ENCODE data around the gene FOXD1. TPM values are rescaled to one million over a fixed set of nuclear protein-coding genes. Genes with fewer than 3 reads are reported as not detected.

The FOXD1 gene
- total and polyA plus RNA-seq, 2 of the 8 experiments (the other 6 are each of a cell fraction or from before 2014, with no cell fraction given) = 0.11 to 1.1 TPM

DNA sequence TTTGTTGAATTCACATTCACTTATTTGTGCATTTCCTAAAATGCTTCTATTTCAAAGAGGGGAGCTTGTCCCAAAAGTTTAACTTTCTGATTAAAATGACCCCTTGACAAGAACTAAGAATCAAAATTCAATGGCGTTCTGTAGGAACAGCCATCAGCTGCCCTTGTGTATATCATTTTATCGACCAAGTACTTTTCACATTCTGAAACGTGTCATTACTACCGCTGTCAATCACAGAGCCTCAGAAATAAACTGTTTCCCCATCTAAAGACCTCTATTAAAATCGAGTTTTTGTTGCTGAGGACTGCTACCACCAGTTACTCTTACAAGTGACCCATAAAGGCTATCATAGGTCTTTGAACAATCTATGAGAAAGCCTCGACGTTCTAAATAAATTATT is 1.6 kb upstream of the FOXD1 start:
- Histone ChIP-seq H4K20me1 (replicated peaks in 1 of 2; ENCODE audit: control insufficient read depth in 1 of 2, insufficient read depth in 2 of 2, low read length in 2 of 2) (peaks cover 0 to 5% of the 10 kb centered on the region in 2 experiments), H2AK5ac (ENCODE audit: low read depth, low read length) (no peak overlapping the region), H3K18ac (ENCODE audit: extremely low read depth, low read length) (no peak overlapping the region), H4K8ac (ENCODE audit: extremely low read depth, insufficient read depth, low read length) (no peak overlapping the region), H2BK20ac (ENCODE audit: low read length) (no peak overlapping the region), H4K91ac (replicated peaks; ENCODE audit: insufficient read length, low read length) (no peak overlapping the region), H4K5ac (ENCODE audit: insufficient read length, low read depth, low read length) (no peak overlapping the region), H3K36me3 (ENCODE audit: control insufficient read depth in 2 of 4, insufficient read depth in 4 of 4, low read length in 3 of 4) (no peaks in the 10 kb centered on the region), H2BK5ac (ENCODE audit: low read depth, low read length) (no peak overlapping the region), H3K27ac (ENCODE audit: low read depth, low read length) (no peak overlapping the region), H2BK12ac (ENCODE audit: low read depth, low read length) (no peak overlapping the region), H3K27me3 (replicated peaks in 1 of 4; ENCODE audit: control insufficient read depth in 3 of 4, extremely low read depth in 1 of 4, insufficient read depth in 3 of 4, low read length in 3 of 4) (peaks cover 59 to 82% (median 71%) of the 10 kb centered on the region in 4 experiments), H2BK120ac (replicated peaks; ENCODE audit: low read depth, low read length) (no peak overlapping the region), H3K9me3 (ENCODE audit: insufficient read depth in 2 of 2, low read depth in 1 of 2, low read length in 1 of 2) (no peaks in the 10 kb centered on the region), H3K9ac (replicated peaks in 1 of 4; ENCODE audit: extremely low read depth in 1 of 4, low read depth in 3 of 4, low read length in 3 of 4) (no peak overlapping the region), H2BK15ac (ENCODE audit: low read length) (no peak overlapping the region), H3K23ac (ENCODE audit: insufficient read length) (no peak overlapping the region), H3K14ac (ENCODE audit: insufficient read length) (no peak overlapping the region), H3K79me2 (ENCODE audit: control insufficient read depth in 1 of 2, insufficient read depth in 2 of 2, low read length in 2 of 2) (no peaks in the 10 kb centered on the region), H3K79me1 (ENCODE audit: low read depth, low read length) (no peaks in the 10 kb centered on the region), H3K4me3 (ENCODE audit: extremely low read depth in 1 of 4, insufficient read depth in 2 of 4, low read depth in 3 of 4, low read length in 4 of 4) (no peak overlapping the region; a peak in 1 of 8 replicates), H2AFZ (ENCODE audit: low read length) (no peak overlapping the region), H3K56ac (replicated peaks; ENCODE audit: insufficient read length, low read depth, low read length) (no peak overlapping the region), H3K23me2 (ENCODE audit: low read depth, low read length) (peaks cover 10% of the 10 kb centered on the region; the same call in 1 of the 2 replicates), H3K4ac (replicated peaks; ENCODE audit: insufficient read length, low read depth, low read length) (no peak overlapping the region), H3K4me2 (ENCODE audit: insufficient read depth in 1 of 2, low read depth in 2 of 2, low read length in 2 of 2) (peak overlapping the region in 1 of 2 experiments; percentile 59; a peak in 1 of 4 replicates), H3K4me1 (replicated peaks in 1 of 4; ENCODE audit: control insufficient read depth in 3 of 4, insufficient read depth in 4 of 4, low read length in 3 of 4) (peaks cover 4 to 15% (median 11%) of the 10 kb centered on the region in 4 experiments; a peak in 6 of 7 replicates)
- POLR2A ChIA-PET (ENCODE audit: partially characterized antibody) = interaction anchor here (2.6 kb wide), 1 partner anchor 38 kb away, joined by 10 read pairs; no protein-coding TSS in a partner anchor
- CTCF ChIA-PET (ENCODE audit: partially characterized antibody) = interaction anchor here (0.8 to 1.8 kb wide), 7 partner anchors 8 to 253 kb away, joined by 3 to 15 read pairs (median 4); no protein-coding TSS in a partner anchor
- no peak for FAIRE-seq
- TF ChIP-seq CBX8 (IDR thresholded peaks at IDR 0.05; ENCODE audit: borderline replicate concordance, low read depth, low read length) = 0 out of 2 replicates have a peak, but pooled peaks have one; percentile 53
- 0 out of 2 replicates have a peak, but pooled peaks have one; percentile 7 for TF ChIP-seq SP1 (IDR thresholded peaks at IDR 0.05; ENCODE audit: low read depth, low read length)
- no peak for TF ChIP-seq RXRA (IDR thresholded peaks at IDR 0.05; ENCODE audit: insufficient read depth, low read depth, low read length)
- DNase-seq (ENCODE audit: low read depth in 1 of 2, low spot score in 2 of 2) = no peak
- 22% methylated on average over 7 of the region's 7 CpGs; no CpG with 5 or more reads in 1 of the 2 experiments for WGBS, 2 experiments (ENCODE audit: extremely low coverage in 1 of 2, insufficient coverage in 1 of 2, insufficient read length in 1 of 2, insufficient replicate concordance in 2 of 2, low coverage in 1 of 2, low lambda C conversion rate in 2 of 2, missing lambda C conversion rate in 1 of 2)

All from H1 (cell line).